Activated gamma-delta T cell treated with anti-CD3 and anti-CD28 coated beads, Interleukin-2, amount 50 U/mL, for 16 hours (primary cell): Measurements from ENCODE around the gene PANK3.
"Not testable (repeated sequence)": the region's sequence is repeated elsewhere in the genome, so short reads cannot be mapped to it uniquely, and the experiment has no call there.

ENCODE experiments used
- DNase-seq: peaks from one replicate; pipeline ENCODE4 v3.0.0-alpha.2; 2020; ENCODE audit warnings: low read depth

Gene PANK3

DNA sequence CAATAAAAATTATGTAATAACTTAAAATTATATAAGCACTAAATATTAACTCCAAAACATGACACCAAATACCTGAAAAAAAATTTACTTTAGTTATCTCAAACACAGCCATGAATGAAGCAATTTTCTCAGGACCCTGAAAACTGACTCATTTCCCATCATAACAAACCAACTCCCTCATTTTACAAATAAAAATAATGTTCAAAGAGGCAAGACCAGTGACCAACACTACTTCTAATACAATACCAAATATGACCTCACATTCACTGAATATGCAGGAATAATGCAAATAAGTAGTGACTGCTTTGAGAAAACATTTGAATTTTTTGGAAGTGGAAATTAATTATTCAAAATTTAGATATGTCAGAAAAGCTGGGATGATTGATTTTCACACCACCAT is 28.5 kb downstream of the PANK3 start:
- no peak for DNase-seq

DNA sequence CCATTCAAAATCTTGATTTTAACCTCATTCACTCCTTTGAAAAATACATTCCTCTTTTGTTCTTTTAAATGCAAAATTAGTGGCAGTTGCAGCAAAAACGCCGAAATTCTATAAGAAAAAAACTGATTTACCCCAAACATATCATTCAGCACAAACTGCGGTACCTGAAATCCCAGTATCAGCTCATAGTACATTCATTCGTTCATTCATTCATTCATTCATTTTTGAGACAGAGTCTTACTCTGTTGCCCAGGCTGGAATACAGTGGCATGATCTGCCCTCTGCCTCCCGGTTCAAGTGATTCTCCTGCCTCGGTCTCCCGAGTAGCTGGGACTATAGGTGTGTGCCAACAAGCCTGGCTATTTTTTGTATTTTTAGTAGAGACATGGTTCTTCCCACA is 29.6 kb downstream of the PANK3 start:
- DNase-seq: no peak

DNA sequence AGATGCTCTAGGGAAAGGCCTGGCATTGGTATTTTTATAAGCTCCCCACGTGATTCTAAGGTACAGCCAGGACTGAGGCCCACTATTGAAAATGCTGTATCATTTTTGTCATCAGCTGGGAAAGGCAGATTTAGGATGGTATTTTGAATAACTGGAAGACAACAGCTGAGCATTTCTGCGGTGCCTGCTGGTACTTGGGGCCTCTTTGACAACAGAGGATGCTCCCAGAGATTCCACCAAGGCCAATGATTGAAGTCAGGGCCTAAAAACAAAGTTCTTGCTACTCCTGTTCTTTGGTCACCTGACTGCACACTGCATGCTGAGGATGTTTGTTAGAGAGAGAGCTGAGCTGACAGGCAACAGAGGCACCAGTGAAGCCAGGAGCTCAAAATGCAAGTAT is 42.0 kb downstream of the PANK3 start:
- no peak for DNase-seq

DNA sequence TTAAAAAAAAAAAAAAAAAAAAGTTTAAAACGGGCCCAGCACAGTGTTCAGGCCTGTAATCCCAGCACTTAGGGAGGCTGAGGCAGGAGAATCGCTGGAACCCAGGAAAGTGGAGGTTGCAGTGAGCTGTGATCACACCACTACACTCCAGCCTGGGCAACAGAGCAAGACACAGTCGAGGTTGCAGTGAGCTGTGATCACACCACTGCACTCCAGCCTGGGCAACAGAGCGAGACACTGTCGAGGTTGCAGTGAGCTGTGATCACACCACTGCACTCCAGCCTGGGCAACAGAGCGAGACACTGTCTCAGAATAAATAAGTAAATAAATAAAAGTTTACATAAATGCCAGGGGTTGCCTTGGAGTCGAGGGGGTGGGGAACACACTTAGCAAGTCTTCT is 44.8 kb downstream of the PANK3 start:
- not testable (repeated sequence) for DNase-seq

DNA sequence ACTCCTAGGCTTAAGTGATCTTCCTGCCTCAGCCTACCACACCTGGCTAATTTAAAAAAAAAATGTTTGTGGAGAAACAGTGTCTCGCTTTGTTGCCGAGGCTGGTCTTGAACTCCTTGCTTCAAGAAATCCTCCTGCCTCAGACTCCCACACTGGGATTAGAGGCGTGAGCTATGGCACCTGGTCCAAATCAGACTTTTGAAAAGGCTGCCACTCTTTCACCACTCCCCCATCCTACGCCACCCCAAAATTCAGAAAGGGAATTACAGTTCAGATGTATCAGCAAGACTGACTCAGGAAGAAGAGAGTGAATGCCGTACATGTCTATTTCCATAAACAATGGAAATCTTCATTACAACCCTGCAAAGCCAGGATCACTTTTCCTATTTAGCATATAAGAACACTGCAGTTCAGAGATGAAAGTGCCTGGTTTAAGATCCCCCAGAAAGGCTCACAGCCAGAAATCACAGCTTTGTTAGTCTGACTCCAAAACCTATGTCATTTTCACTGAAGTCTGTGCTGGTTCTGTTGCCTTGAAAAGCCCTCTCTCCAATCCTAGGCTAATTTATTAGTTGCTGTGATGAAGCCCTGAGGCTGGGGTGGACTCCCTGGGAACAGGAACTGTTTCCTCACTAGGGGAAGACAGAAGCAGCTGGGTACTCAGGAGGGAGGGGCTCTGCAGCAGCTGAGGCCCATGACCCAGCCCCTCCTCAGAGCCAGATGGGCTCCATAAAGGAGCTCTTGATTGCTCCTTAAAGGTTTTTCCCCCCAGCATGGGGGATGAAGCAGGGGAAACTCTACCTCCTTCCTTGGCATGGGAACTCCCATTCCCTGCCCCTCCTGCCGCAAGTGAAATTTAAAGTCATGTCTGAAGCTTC is 46.9 kb downstream of the PANK3 start:
- DNase-seq: no peak

DNA sequence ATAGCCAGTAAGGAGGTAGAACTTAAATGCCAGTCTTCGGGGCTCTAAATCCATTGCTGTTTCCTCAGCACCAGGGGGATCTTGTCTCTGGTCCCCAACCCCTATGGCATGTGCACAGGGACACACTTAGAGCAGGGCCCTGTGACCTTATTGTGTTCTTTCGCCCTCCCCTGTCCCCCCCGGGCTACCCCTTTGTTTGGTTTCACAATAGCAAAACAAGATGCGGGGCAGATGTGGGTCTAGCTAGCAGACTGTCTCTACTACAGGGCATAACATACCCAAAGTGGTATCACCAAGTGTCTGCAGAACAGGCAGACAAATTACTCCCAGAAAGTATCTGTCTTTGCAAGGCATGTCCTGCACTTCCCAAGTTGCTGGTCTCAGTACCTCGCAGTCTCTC is 48.0 kb downstream of the PANK3 start:
- DNase-seq: no peak

DNA sequence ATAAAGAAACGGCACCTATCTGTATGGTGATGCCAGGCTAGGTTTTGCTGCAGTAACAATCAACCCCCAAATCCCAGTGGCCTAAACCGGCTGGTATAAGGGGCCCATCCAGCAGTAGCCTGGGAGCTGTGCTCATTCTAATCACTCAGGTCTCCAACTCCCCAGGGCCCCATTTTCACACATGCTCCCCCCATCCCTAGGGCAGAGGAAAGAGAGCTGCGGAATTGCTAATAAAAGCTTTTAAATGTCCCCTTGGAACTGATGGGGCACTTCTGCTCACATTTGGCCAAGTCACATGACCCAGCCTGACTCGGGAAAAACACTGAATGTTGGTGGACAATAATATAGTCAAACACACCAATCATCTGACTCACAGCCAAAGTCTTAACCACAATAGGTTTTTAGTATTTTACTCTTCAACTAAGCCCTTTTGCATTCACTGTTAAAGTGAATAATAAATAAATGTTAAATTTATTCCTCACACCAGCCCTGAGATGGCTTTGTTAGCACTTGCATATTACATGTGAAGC is 48.5 kb downstream of the PANK3 start:
- DNase-seq: no peak

DNA sequence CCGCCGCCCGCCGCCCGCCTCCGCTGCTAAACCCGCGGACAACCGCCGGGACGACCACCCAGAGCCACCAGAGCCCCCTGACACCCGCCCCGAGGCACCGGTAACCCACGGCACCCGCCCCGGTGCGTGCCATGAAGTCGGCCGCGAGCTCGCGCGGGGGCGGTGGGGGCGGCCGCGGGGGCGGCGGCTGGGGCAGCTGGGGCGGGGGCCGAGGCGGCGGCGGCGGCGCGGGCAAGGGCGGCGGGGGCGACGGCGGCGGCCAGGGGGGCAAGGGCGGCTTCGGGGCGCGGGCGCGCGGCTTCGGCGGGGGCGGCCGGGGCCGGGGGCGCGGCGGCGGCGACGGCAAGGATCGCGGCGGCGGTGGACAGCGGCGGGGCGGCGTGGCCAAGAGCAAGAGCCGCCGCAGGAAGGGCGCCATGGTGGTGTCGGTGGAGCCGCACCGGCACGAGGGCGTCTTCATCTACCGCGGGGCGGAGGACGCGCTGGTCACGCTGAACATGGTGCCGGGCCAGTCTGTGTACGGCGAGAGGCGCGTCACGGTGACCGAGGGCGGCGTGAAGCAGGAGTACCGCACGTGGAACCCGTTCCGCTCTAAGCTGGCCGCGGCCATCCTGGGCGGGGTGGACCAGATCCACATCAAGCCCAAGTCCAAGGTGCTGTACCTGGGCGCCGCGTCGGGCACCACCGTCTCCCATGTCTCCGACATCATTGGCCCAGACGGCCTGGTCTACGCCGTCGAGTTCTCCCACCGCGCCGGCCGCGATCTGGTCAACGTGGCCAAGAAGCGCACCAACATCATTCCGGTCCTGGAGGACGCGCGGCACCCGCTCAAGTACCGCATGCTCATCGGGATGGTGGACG is 49.6 kb downstream of the PANK3 start:
- DNase-seq: no peak

DNA sequence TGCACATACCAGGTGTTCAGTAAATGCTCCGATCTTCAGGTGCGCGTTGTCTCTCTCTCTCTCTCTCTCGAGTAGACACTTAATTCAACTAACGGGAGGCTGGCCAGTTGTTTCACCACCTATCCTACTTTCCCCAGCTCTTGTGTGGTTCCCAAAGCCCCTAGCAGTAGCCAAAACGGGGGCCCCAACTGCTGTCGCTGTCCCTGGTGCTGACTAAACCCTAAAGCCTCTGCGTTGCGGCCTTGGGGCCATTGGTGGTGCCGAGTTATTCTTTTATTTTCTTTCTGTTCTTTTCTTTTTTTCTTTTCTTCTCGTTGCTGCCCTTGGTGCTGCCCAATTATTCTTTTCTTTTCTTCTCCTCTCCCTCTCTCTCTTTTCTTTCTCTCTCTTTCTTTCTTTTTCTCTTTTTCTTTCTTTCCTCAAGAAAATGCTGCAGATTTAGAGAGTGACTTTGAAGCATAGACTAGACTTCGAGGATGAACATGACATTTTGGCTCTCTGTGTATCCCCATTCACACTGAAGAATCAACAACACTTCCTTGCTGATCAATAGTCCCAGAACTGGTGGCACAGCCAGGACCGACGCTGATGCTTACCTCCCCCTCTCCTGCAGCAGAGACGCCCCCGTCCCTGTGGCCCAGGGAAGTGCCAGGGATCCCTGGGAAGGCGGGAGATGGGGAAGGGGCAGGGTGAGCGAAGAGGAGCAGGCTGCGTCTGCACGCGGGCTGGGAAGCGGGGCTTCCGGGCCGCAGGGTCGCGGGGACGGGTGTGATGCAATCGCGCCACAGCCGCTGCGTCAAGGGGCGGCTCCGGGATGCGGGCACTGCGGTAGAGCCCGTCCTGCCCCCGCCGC is 50.4 kb downstream of the PANK3 start, which contains the start of gene FBLL1:
Gene FBLL1, plus strand, starts transcription at position 785 of the 853 bp plus-strand sequence. CDS start 200 bp downstream, outside the sequence.
- DNase-seq: no peak

DNA sequence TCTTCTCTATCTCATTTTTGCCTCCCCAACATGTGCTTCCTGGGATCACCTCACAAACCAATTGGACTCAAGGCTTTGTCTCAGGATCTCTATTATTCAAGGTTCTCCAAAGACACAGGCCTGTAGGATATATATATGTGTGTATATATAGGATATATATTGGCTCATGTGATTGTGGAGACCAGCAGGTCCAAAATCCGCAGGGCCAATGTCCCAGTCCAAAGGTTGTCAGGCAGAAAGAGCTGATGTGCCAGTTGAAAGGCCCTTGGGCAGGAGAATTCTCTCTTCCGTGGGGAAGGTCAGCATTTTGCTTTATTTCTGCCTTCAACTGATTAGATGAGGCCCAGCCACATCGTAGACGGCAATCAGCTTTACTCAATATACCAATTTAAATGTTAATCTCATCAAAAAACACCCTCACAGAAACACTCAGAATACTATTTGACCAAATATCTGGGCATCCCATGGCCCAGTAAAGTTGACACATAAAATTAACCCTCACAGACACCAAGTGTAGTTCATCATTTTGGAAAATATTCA is 51.3 kb downstream of the PANK3 start:
- no peak for DNase-seq

DNA sequence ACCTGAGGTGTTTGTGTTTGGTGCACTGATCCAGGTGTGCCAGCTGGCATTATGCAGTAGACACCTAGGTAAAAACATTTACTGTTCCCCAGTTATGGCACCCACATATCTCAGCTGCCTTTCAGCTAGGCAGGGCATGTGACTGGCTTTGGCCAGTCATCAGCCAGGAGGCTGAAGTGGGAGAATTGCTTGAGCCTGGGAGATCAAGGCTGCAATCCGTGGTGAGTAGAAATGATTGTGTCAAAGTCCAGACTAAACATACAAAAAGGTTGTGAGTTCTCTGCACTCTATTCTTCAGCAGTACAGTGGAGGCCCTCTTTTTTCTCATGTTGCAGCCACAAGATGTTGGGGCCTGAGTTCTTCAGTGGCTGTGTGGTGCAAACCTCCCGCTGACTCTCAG is 53.3 kb downstream of the PANK3 start:
- no peak for DNase-seq

DNA sequence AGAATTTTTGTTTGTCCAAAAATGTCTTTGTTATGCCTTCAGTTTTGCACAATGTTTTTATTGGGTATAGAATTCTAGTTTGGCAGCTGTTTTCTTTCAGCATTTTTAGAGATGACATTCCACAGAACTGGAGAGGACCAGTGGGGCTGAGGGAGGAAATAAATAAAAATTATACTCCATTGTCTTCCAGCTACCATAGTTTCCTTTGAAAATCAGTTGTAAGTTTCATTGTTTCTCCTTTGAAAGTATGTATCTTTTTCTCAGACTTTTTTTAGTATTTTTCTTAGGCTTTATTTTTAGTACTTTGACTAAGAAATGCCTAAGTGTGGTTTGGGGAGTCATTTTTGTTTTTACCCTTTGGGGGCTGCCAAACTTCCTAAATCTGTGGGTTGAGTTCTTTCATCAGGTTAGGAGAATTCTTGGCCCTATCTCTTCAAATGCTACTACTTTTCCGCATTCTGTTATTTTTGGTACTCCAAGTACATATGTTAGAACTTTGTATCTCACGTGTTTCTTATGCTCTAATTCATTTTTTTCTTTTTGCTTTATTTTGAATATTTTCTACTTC is 65.2 kb downstream of the PANK3 start:
- DNase-seq: no peak

DNA sequence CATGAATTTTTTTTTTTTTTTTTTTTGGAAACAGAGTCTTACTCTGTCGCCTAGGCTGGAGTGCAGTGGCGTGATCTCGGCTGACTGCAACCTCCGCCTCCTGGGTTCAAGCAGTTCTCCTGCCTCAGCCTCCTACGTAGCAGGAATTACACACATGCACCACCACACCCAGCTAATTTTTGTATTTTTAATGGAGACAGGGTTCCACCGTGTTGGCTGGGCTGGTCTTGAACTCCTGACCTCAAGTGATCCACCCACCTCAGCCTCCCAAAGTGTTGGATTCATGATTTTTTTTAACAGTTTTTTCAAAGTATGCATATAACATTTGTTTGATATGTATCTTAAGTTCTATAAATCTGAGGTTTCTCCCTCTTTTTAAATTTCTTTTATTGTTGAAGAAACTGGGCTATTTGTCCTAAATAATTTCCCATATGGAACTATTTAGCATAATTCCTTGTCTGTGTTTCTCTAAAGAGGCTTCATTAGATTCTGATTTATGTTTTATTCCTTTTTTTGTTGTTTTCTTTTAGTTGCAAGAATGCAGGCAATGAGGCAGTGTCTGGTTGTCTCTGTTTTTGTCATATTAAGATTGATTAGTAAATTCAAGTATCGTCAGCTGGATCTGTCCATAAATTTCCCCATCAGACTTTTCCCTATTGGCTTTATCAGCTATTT is 76.5 kb downstream of the PANK3 start:
- DNase-seq: no peak
